DND-41 (cell line): Measurements from ENCODE around the gene ADSS1.

Source experiments
- CTCF ChIP-seq: IDR thresholded peaks from 2 replicates; pipeline ENCODE4 v1.5.1; 2012; ENCODE audit warnings: borderline replicate concordance, low read length, moderate library complexity, mild to moderate bottlenecking; ENCODE audit not compliant: poor library complexity, severe bottlenecking; ENCODE audit errors: extremely low read depth
- EZH2 ChIP-seq: IDR thresholded peaks from 3 replicates; pipeline ENCODE4 v1.6.1; 2012; ENCODE audit warnings: borderline replicate concordance, low read depth, mild to moderate bottlenecking, moderate library complexity, low read length, inconsistent platforms; ENCODE audit not compliant: severe bottlenecking

- no peak for TF ChIP-seq CTCF
- no peak for TF ChIP-seq EZH2
Measured at GRCh38 chr14:104758981-104759969, 35.2 kb downstream of the ADSS1 start.
